Measurements from ENCODE around the gene ZFP64.

The ZFP64 gene

GRCh38 chr20:52118696-52119095 is 72.9 kb downstream of the ZFP64 start:
- no peak for DNase-seq (ENCODE audit: low read depth, low spot score)
- no peak overlapping the region for H3K27ac ChIP-seq

GRCh38 chr20:52118016-52118623 is 73.5 kb downstream of the ZFP64 start:
- H3K27ac ChIP-seq = no peak overlapping the region
- DNase-seq (ENCODE audit: low read depth, low spot score) = no peak

DNA sequence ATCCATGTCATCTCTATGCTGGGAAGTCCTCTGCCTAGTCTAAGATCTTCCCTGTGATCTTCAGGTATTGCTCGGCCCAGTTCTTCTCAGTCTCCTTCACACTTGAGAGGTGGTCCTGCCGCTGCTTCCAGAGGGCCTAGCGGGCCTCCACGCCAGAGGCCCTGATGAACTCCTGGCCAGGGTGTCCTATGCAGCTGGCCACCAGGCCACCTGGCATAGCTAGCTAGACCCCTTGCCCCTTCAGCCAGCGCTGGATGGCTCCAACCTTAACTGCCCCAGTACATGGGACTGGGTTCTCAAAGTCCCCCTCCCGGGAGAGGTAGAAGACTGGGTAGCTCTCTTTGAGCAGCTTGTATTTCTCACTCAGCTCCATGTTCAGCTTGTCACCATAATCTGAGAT is 81.1 kb downstream of the ZFP64 start:
- no peak overlapping the region for H3K27ac ChIP-seq
- no peak for DNase-seq (ENCODE audit: low read depth, low spot score)

DNA sequence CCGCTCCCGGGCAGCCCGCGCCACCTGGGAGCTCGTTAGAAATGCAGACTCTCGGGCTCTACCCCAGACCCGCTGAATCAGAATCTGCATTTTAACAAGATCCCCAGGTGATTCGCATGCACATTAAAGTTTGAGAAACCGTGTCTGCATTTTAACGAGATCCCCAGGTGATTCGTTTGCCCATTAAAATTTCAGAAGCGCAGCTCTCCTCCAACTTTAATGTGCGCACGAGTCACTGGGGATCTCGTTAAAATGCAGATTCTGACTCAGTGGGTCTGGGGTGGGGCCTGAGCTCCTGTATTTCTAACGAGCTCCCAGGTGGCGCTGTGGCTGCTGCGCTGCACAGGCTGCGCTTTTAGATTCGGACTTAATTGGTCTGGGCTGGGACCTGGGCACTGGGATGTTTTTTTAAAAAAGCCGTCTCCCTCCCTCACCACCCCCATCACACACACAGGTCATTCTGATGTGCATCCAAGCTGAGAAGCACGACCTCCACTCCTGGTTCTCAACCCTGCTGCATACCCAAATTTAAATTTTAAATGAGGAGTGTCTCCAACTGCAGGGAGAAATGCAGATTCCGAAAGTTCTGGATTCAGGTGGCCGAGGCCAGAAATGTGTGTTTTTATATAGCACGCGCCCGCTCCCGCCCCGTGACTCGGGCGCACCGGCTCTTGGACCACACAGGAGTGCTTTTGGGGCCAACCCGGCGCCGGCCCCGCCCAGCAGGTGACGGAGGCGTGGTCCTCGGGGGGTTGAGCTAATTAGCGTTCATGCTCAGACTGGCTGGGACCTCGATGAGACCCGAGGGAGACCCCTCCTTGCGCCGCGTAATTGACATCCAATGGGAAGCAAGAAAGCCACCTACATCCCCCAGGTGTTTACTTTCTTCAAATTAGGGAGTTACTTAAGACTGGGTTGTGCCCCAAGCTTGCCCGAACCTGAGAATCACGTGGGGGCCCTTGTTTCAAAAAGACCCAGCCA is 85.8 kb downstream of the ZFP64 start:
- DNase-seq (ENCODE audit: low read depth, low spot score) = peak; percentile 40
- peak overlapping the region; percentile 33 for H3K27ac ChIP-seq

DNA sequence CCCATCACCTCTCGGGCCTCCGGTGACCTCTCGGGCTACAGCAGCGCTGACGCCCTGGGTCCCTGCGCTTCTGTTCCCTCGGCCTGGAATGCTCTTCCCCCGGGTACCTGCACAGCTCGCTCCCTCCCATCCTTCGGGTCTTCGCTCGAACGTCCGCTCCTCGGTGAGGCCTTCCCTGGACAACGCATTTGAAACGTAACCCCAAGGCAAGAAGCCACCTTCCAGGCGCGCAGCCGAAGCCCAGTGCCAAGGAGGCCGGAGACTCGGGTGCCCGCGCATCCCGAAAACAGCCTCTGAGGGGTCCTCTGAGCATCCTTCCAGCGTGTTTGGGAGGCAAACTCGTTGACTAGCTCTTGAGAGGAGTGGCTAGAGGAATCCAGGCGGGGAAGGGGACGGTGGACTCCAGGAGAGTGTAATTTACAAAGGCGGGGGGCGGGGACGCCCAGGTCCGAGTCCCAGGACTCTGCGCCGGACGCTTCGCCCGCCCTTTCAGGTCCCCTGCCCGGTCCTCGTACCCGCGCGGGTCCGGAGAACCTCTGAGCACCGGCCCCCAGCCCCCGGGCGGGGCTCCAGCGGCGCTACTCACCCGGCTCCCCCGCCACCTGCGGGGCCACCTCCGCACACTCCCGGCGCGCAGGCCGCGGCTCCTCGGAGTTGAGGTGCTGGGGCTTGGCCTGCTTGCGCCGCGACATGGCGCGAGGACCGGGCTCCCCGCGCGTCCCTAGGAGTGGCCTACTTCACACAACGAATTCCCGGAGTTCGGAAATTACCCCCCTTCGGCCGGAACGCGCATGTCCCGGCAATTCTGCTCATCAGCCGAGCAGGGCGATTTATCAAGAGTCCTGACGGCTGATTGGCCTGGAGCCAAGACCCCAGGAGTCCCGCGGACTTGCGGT is 86.8 kb downstream of the ZFP64 start:
- peak overlapping the region; percentile 33 for H3K27ac ChIP-seq
- DNase-seq (ENCODE audit: low read depth, low spot score) = no peak

DNA sequence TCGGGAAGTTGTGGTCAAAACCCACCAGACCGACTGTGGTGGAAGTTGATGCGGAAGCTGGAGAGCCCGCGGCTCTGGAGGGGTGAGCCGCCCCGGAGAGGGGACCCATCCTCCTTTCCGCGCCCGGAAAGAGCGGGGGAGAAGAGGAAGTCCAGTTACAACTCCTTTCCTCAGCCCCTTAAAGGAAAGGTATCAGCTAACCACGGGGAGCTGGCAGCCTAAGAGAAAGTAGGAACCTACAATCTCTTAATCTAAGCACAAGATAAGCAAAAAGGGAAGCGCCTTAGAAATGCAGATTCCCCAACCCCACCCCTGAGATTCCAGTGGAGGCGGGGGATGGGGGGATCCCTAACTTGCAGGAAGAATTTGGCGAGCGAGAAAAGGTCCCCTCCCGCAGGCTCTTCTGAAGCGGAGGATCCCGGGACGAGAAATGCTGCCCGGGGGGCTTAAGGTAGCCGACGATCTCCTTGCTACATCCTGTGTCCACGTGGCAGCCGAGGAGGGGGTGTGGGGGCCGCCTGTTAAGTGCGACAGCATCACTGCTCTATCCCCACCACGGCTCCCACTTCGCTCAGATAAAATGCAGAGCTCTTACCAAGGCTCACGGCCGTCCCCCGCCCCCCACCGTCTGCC is 87.5 kb downstream of the ZFP64 start:
- DNase-seq (ENCODE audit: low read depth, low spot score) = no peak

DNA sequence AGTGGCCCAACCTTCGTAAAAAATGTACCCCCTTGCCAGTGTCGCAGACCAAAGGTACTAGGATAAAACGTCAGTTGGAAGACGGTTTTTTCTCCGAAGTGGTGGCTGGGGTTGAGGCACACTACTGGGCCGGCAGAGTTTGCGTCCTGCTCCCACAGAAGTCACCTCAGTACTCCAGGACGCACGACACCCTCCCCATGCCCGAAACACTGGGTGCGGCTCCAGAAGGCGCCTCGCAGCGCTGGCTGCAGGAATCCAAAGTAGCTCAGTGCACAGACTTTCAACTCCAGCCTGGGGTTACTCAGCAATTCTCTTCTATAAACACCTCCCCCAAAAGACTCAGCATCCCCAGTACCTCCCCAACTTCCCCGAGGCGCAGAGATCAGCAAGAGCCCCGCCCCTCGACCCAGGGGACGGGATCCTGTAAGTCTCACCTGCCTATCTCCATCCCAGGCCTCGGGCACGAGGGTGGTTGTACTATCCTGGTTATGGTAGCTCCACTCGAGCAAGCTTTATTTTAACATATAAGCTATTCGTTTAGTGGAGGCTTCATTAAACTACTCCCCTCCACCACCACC is 88.2 kb downstream of the ZFP64 start:
- DNase-seq (ENCODE audit: low read depth, low spot score) = no peak
- H3K27ac ChIP-seq = no peak overlapping the region

More for the DNA sequence above, 87.5 kb downstream of the ZFP64 start:
- no peak overlapping the region for H3K27ac ChIP-seq

- no peak overlapping the region for H3K27ac ChIP-seq
- no peak for DNase-seq (ENCODE audit: low read depth, low spot score)
Observed at GRCh38 chr20:52102559-52102958, 89.0 kb downstream of the ZFP64 start.

GRCh38 chr20:52102126-52102525 is 89.5 kb downstream of the ZFP64 start:
- H3K27ac ChIP-seq = no peak overlapping the region
- no peak for DNase-seq (ENCODE audit: low read depth, low spot score)

Measured in epithelial cell of prostate (primary cell).